ENCODE results near the gene PAGR1. TPM values are rescaled to one million over a fixed set of nuclear protein-coding genes. Genes with fewer than 3 reads are reported as not detected.
A peak's percentile ranks its signal among the peaks of the same experiment; 100 is the strongest.
"Not testable (repeated sequence)": the region's sequence is repeated elsewhere in the genome, so short reads cannot be mapped to it uniquely, and the experiment has no call there.

PAGR1 gene
- polyA plus RNA-seq, 3 donors = 28.0 to 30.5 (median 29.7) TPM

GRCh38 chr16:29791845-29792807 is 23.8 kb upstream of the PAGR1 start:
- DNase-seq (ENCODE audit: low read depth in 3 of 3, low spot score in 2 of 3) = no peak

- not testable (repeated sequence) for DNase-seq (ENCODE audit: low read depth in 3 of 3, low spot score in 2 of 3)
Measured at GRCh38 chr16:29793153-29793552, 22.8 kb upstream of the PAGR1 start.

- DNase-seq (ENCODE audit: low read depth in 3 of 3, low spot score in 2 of 3) = no peak
Measured at GRCh38 chr16:29794231-29794710, 21.7 kb upstream of the PAGR1 start.

GRCh38 chr16:29802416-29802935 is 13.5 kb upstream of the PAGR1 start:
- no peak for DNase-seq (ENCODE audit: low read depth in 3 of 3, low spot score in 2 of 3)

GRCh38 chr16:29804020-29804419 is 11.9 kb upstream of the PAGR1 start:
- no peak for DNase-seq (ENCODE audit: low read depth in 3 of 3, low spot score in 2 of 3)

GRCh38 chr16:29804455-29805231 is 11.3 kb upstream of the PAGR1 start:
- DNase-seq (ENCODE audit: low read depth in 3 of 3, low spot score in 2 of 3) = no peak

- DNase-seq (ENCODE audit: low read depth in 3 of 3, low spot score in 2 of 3) = peak; percentile 85 to 93 (median 89)
Measured at GRCh38 chr16:29805232-29806098, 10.5 kb upstream of the PAGR1 start.

- DNase-seq (ENCODE audit: low read depth in 3 of 3, low spot score in 2 of 3) = no peak
Measured at GRCh38 chr16:29806099-29806579, 9.8 kb upstream of the PAGR1 start, which contains the start of gene MAZ. Gene MAZ (plus strand): TSS chr16:29806529. CDS start chr16:29806702, 173 bp downstream.

- no peak for DNase-seq (ENCODE audit: low read depth in 3 of 3, low spot score in 2 of 3)
Measured at GRCh38 chr16:29806641-29807425, 9.1 kb upstream of the PAGR1 start.

- peak in 2 of 3 donors; percentile 74 to 78 for DNase-seq (ENCODE audit: low read depth in 3 of 3, low spot score in 2 of 3)
Measured at GRCh38 chr16:29807426-29808218, 8.3 kb upstream of the PAGR1 start.

GRCh38 chr16:29808219-29808900 is 7.6 kb upstream of the PAGR1 start:
- no peak for DNase-seq (ENCODE audit: low read depth in 3 of 3, low spot score in 2 of 3)

- DNase-seq (ENCODE audit: low read depth in 3 of 3, low spot score in 2 of 3) = no peak
Measured at GRCh38 chr16:29809031-29809747, 6.8 kb upstream of the PAGR1 start.

GRCh38 chr16:29809850-29810698 is 5.9 kb upstream of the PAGR1 start:
- DNase-seq (ENCODE audit: low read depth in 3 of 3, low spot score in 2 of 3) = no peak

- no peak for DNase-seq (ENCODE audit: low read depth in 3 of 3, low spot score in 2 of 3)
Measured at GRCh38 chr16:29810699-29811169, 5.2 kb upstream of the PAGR1 start.

- peak; percentile 80 to 92 (median 85) for DNase-seq (ENCODE audit: low read depth in 3 of 3, low spot score in 2 of 3)
Measured at GRCh38 chr16:29811170-29811895, 4.6 kb upstream of the PAGR1 start.

Data from right renal cortex interstitium (tissue), 3 donors.